Natural killer cell treated with Interleukin-12 subunit alpha and Interleukin-12 subunit beta and Interleukin-15 and Interleukin-18, amount 100 ng/mL, for 72 hours (primary cell): Measurements from ENCODE around the gene NPIPA2. TPM values are rescaled to one million over a fixed set of nuclear protein-coding genes. Genes with fewer than 3 reads are reported as not detected.
"Not testable (repeated sequence)": the region's sequence is repeated elsewhere in the genome, so short reads cannot be mapped to it uniquely, and the experiment has no call there.

Source experiments
- ATAC-seq, 2 donors: fragments of 150-1000 bp; cut with Tn5 transposase in 1 of 2; sonication (Bioruptor Pico), chemical (Tn5 transposase) in 1 of 2; 2 replicates each; pipeline ENCODE4 v1.10.0; 2021
- DNase-seq: peaks from one replicate; pipeline ENCODE4 v3.0.0; 2022; ENCODE audit warnings: low spot score
- H3K27ac Mint-ChIP-seq, 2 donors: 1 replicate in 1 of 2; 2 replicates in 1 of 2; pipeline ENCODE4 v1.8.0; 2022; ENCODE audit warnings: mixed read lengths in 2 of 2, mild to moderate bottlenecking in 1 of 2, moderate library complexity in 1 of 2
- H3K27me3 Mint-ChIP-seq, 2 donors: 1 replicate in 1 of 2; 2 replicates in 1 of 2; pipeline ENCODE4 v1.8.0; 2022; ENCODE audit warnings: mixed read lengths in 2 of 2
- H3K36me3 Mint-ChIP-seq: one replicate; pipeline ENCODE4 v1.8.0; 2022; ENCODE audit warnings: mixed read lengths
- H3K4me1 Mint-ChIP-seq, 2 donors: 1 replicate in 1 of 2; 2 replicates in 1 of 2; pipeline ENCODE4 v1.8.0; 2022; ENCODE audit warnings: low read depth in 2 of 2, mixed read lengths in 2 of 2, mild to moderate bottlenecking in 1 of 2
- H3K4me3 Mint-ChIP-seq: one replicate; pipeline ENCODE4 v1.8.0; 2022; ENCODE audit warnings: mixed read lengths
- H3K9me3 Mint-ChIP-seq: 2 replicates; pipeline ENCODE4 v1.8.0; 2022; ENCODE audit warnings: mixed read lengths
- total RNA-seq, 2 donors: library from RNA; stranded (reverse); gene quantifications; one replicate each; pipeline ENCODE4 v1.2.3, GENCODE V29; 2022

Gene NPIPA2
- under 1 TPM in 1 of 2 donors, not detected in 1; 0.95 TPM for total RNA-seq

DNA sequence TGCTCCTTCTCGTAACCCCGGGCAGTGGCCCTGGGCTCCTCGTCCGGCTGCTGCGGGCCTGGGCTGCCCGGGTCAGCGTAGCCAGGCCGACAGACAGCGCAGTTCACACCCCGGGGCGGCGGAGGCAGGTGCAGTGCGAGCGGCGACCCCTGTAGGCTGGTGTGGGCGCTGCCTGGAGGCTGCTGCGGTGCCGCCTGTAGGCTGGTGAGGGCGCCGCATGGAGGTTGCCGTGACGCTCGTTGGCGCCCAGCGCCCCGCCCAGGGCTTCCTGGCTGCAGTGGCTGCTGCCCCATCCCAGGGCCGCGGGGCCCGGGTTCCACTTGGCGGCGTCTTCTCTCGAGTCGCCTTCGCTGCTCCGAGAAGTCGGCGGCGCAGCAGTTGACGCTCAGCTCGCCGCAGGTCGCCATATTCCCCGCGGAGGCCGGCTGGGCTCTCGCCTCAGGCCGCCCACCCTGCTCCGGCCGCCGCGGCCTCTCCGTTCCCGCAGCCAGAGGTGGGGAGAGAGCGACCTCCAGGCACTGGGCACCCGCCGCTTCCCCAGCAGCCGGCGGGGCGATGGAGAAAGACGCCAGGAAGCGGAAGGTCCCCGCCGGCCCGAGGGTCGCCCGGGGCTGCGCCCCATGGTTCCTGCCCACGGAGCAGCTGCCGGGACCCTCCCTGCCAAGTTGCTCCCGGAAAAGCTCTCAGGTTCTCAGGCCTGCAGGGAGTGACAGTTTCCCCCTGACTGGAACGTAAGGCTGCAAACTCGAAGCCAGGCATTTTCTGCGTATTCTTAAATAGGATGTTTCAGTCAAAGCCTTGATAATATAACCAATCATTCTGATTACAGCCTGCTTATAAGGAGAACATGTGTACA lies at the start of gene NPIPA2:
NPIPA2 (plus strand) TSS at position 261 of the 856 bp plus-strand sequence. CDS start 5,533 bp downstream, outside the sequence.
- not testable (repeated sequence) for H3K27me3 Mint-ChIP-seq, H3K36me3 Mint-ChIP-seq, H3K4me3 Mint-ChIP-seq, H3K27ac Mint-ChIP-seq, DNase-seq, H3K4me1 Mint-ChIP-seq, H3K9me3 Mint-ChIP-seq
- ATAC-seq, result peak; percentile 100

DNA sequence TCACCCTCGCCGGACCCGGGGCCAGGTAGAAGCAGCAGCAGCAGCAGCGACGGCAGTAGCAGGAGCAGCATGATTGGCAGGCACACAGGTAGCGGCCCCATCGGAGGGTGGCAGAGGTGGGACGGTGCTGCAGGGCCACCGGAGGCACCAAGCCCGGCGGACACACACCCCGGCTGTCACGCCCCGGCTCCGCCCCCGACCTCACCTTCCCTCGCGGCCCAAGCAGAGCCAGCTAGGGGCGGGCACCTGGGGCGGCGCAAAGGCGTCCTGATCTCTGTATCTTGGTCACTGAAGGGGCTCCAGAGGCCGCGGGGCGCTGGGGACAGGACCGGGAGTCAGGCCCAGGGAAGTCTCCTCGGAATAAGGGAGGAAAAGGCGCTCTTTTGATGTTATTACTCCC lies 48.2 kb upstream of the NPIPA2 start, which contains the start of gene PLA2G10:
PLA2G10 (minus strand) TSS at position 180 of the 400 bp plus-strand sequence; CDS start at position 101, 79 bp downstream.
- H3K9me3 Mint-ChIP-seq, H3K27me3 Mint-ChIP-seq, ATAC-seq: not testable (repeated sequence)

DNA sequence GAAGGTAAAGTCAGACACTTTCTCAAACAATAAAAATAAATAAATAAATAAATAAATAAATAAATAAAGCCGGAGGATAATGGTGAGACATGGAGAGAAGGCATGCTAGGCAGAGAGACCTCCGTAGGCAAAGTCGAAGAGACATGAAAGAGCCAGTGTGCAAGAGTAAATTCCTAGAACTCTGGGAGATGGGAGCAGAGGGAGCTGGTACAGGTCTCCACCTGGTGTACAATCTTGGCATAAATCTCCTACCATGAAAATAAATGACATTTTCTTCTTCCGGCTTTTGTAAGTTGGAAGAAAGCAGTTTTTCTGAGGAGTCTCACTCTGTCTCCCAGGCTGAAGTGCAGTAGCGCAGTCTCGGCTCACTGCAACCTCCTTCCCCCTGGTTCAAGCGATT lies 40.5 kb upstream of the NPIPA2 start:
- H3K27me3 Mint-ChIP-seq, ATAC-seq, H3K4me1 Mint-ChIP-seq, H3K27ac Mint-ChIP-seq, H3K36me3 Mint-ChIP-seq, H3K9me3 Mint-ChIP-seq, H3K4me3 Mint-ChIP-seq, DNase-seq: not testable (repeated sequence)

More for the DNA sequence above, 48.2 kb upstream of the NPIPA2 start, which contains the start of gene PLA2G10:
- not testable (repeated sequence) for H3K27ac Mint-ChIP-seq, H3K36me3 Mint-ChIP-seq, DNase-seq, H3K4me1 Mint-ChIP-seq, H3K4me3 Mint-ChIP-seq

DNA sequence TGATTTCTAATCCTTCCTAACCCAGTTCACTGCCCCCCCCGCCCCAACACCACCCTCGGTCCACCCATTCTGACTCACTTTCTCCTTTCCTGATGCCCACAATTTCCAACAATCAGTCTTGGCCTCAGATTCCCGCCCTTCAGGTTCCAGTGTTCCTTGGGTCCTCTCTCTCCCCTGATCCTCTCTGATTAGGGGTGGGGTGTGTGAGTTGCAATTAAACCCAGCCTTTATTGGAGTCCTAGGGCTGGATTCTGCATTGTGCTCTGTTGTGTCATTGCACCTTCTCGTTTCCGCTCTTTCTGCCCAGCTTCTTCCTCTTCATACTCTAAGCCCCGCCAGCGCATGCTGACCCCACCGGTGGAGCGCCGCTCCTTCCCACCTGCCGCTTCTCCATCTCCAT lies 39.7 kb upstream of the NPIPA2 start:
- not testable (repeated sequence) for H3K36me3 Mint-ChIP-seq, DNase-seq, H3K27me3 Mint-ChIP-seq, H3K27ac Mint-ChIP-seq, H3K4me3 Mint-ChIP-seq, H3K9me3 Mint-ChIP-seq, H3K4me1 Mint-ChIP-seq
- ATAC-seq, result peak in 1 of 2 donors; percentile 1

DNA sequence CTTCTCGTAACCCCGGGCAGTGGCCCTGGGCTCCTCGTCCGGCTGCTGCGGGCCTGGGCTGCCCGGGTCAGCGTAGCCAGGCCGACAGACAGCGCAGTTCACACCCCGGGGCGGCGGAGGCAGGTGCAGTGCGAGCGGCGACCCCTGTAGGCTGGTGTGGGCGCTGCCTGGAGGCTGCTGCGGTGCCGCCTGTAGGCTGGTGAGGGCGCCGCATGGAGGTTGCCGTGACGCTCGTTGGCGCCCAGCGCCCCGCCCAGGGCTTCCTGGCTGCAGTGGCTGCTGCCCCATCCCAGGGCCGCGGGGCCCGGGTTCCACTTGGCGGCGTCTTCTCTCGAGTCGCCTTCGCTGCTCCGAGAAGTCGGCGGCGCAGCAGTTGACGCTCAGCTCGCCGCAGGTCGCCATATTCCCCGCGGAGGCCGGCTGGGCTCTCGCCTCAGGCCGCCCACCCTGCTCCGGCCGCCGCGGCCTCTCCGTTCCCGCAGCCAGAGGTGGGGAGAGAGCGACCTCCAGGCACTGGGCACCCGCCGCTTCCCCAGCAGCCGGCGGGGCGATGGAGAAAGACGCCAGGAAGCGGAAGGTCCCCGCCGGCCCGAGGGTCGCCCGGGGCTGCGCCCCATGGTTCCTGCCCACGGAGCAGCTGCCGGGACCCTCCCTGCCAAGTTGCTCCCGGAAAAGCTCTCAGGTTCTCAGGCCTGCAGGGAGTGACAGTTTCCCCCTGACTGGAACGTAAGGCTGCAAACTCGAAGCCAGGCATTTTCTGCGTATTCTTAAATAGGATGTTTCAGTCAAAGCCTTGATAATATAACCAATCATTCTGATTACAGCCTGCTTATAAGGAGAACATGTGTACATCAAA lies 38.9 kb upstream of the NPIPA2 start, which contains the start of gene NPIPA3:
NPIPA3 (plus strand) TSS at position 256 of the 856 bp plus-strand sequence. CDS start 5,533 bp downstream, outside the sequence.
- not testable (repeated sequence) for H3K36me3 Mint-ChIP-seq, H3K4me1 Mint-ChIP-seq, H3K9me3 Mint-ChIP-seq, H3K4me3 Mint-ChIP-seq, H3K27ac Mint-ChIP-seq, H3K27me3 Mint-ChIP-seq, DNase-seq
- peak; percentile 100 for ATAC-seq

DNA sequence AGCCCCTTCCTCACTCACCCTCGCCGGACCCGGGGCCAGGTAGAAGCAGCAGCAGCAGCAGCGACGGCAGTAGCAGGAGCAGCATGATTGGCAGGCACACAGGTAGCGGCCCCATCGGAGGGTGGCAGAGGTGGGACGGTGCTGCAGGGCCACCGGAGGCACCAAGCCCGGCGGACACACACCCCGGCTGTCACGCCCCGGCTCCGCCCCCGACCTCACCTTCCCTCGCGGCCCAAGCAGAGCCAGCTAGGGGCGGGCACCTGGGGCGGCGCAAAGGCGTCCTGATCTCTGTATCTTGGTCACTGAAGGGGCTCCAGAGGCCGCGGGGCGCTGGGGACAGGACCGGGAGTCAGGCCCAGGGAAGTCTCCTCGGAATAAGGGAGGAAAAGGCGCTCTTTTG lies 9.1 kb upstream of the NPIPA2 start:
- not testable (repeated sequence) for H3K27me3 Mint-ChIP-seq, H3K36me3 Mint-ChIP-seq, DNase-seq, H3K4me1 Mint-ChIP-seq, H3K4me3 Mint-ChIP-seq, H3K9me3 Mint-ChIP-seq, H3K27ac Mint-ChIP-seq, ATAC-seq

DNA sequence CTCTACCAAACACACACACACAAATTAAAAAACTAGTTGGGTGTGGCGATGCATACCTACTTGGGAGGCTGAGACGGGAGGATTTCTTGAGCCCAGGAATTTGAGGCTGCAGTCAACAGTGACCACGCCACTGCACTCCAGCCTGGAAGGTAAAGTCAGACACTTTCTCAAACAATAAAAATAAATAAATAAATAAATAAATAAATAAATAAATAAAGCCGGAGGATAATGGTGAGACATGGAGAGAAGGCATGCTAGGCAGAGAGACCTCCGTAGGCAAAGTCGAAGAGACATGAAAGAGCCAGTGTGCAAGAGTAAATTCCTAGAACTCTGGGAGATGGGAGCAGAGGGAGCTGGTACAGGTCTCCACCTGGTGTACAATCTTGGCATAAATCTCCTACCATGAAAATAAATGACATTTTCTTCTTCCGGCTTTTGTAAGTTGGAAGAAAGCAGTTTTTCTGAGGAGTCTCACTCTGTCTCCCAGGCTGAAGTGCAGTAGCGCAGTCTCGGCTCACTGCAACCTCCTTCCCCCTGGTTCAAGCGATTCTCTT lies 1.4 kb upstream of the NPIPA2 start:
- H3K4me3 Mint-ChIP-seq, H3K27me3 Mint-ChIP-seq, H3K9me3 Mint-ChIP-seq, H3K4me1 Mint-ChIP-seq, DNase-seq, ATAC-seq, H3K27ac Mint-ChIP-seq, H3K36me3 Mint-ChIP-seq: not testable (repeated sequence)

DNA sequence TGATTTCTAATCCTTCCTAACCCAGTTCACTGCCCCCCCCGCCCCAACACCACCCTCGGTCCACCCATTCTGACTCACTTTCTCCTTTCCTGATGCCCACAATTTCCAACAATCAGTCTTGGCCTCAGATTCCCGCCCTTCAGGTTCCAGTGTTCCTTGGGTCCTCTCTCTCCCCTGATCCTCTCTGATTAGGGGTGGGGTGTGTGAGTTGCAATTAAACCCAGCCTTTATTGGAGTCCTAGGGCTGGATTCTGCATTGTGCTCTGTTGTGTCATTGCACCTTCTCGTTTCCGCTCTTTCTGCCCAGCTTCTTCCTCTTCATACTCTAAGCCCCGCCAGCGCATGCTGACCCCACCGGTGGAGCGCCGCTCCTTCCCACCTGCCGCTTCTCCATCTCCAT lies 539 bp upstream of the NPIPA2 start:
- ATAC-seq, DNase-seq, H3K27ac Mint-ChIP-seq, H3K4me3 Mint-ChIP-seq, H3K9me3 Mint-ChIP-seq, H3K4me1 Mint-ChIP-seq, H3K36me3 Mint-ChIP-seq, H3K27me3 Mint-ChIP-seq: not testable (repeated sequence)

DNA sequence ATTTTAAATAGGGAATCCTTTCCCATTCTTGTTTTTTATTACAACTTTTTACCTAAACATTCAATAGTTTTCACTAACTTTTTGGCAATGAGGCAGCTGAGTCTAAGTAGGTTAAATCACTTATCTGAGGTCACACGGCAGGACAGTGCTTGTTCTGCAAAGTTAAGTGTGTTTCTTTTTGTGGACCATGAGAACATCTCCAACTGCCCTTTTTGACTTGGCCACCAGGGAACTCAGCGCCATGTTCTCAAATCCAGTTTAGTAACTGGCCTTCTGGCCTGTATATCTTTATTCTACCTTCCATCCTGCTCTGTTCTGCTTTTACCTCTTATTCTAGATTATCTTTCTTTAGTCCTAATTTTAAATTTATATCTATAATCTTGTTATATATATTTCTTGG lies 31.3 kb downstream of the NPIPA2 start:
- not testable (repeated sequence) for H3K9me3 Mint-ChIP-seq, ATAC-seq, H3K27me3 Mint-ChIP-seq, H3K4me3 Mint-ChIP-seq, H3K36me3 Mint-ChIP-seq, H3K27ac Mint-ChIP-seq, H3K4me1 Mint-ChIP-seq, DNase-seq

DNA sequence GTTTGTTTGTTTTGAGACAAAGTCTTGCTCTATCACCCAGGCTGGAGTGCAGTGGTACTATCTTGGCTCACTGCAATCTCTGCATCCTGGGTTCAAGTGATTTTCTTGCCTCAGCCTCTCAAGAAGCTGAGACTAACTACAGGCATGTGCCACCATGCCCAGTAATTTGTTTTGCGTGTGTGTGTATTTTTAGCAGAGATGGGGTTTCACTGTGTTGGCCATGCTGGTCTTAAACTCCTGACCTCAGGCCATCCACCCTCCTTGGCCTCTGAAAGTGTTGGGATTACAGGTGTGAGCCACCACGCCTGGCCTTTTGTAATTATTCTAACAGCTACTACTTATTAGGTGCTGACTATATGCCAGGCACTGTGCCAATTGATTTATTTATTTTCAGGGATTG lies 33.3 kb downstream of the NPIPA2 start:
- not testable (repeated sequence) for DNase-seq, H3K27ac Mint-ChIP-seq, H3K27me3 Mint-ChIP-seq

DNA sequence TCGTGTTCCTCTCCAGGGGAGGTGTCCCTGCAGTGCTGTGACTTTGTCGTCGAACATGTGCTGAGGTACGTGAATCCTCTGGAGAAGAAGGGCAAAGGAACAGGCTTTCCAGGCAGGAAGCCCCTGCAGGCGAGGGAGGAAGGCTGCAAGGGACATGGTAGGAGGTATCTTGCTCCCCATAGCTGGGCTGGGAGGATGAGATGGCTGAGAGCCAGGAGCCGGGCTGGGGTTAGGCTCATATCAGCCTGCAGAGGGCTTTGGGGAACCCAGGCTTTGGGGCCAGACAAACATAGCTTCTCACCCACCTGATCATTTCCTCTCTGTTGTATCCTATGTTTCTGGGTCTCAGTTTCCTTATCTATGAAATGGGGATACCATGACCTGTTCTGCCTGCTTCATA lies 34.4 kb downstream of the NPIPA2 start:
- H3K4me1 Mint-ChIP-seq, DNase-seq, H3K27ac Mint-ChIP-seq, H3K9me3 Mint-ChIP-seq, H3K4me3 Mint-ChIP-seq, ATAC-seq, H3K36me3 Mint-ChIP-seq, H3K27me3 Mint-ChIP-seq: not testable (repeated sequence)

More for the DNA sequence above, 33.3 kb downstream of the NPIPA2 start:
- not testable (repeated sequence) for H3K36me3 Mint-ChIP-seq, H3K9me3 Mint-ChIP-seq, H3K4me3 Mint-ChIP-seq, H3K4me1 Mint-ChIP-seq, ATAC-seq

DNA sequence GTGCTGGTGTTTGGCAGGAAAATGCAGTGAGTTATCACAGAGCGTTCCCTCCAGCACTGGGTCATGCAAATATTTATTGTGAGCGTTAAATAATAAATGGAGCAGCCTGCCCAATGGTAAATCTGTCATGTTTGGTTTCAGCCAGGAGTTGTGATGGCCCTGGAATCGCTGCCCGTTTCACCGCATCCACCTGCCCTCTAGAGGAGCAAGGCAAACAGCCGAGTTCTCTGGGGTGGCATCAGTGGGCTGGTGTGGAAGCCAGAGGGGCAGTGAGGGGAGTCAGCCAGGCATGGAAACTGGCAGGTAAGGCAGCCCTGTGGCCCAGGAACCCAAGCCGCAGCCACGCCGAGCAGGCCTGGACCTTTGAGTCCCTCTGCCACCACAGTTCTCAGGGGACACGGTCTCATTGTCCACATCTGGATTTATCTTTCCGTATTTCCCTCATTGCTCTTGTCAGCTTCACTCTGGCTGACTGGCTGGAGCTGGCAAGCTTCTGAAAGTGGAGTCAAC lies 37.1 kb downstream of the NPIPA2 start:
- not testable (repeated sequence) for H3K9me3 Mint-ChIP-seq, H3K36me3 Mint-ChIP-seq, H3K4me1 Mint-ChIP-seq, H3K27ac Mint-ChIP-seq, ATAC-seq, H3K4me3 Mint-ChIP-seq, H3K27me3 Mint-ChIP-seq, DNase-seq

DNA sequence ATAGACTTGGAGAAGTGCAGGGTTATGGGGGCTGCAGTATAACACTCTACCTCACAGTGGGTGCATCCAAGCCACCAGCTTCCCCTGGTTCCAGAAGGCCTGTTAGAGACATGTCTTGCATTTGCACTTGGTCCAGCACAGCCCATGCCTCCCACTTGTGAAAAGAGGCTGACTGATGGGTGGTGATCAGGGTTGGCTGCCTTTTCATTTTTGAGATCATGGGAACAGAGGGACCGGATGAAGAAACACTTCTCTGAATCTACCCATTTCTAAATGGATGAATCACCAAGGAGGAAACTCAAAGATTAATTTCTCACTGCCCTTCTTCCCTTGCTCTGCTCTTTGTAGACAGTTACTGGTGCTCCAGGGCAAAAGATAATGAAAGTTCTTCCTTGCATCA lies 43.8 kb downstream of the NPIPA2 start:
- ATAC-seq, result peak in 1 of 2 donors; percentile 21
- H3K27ac Mint-ChIP-seq, DNase-seq, H3K9me3 Mint-ChIP-seq, H3K4me1 Mint-ChIP-seq, H3K27me3 Mint-ChIP-seq, H3K36me3 Mint-ChIP-seq, H3K4me3 Mint-ChIP-seq: not testable (repeated sequence)
